Neuronal stem cell (in vitro differentiated cells): ENCODE data around the gene ST6GALNAC5.

Source experiments
- DNase-seq: peaks from one replicate; pipeline ENCODE4 v3.0.0-alpha.2; 2013; ENCODE audit warnings: low spot score
- H2AFZ ChIP-seq: one replicate; pipeline ENCODE4 v1.6.1; 2013; ENCODE audit warnings: mild to moderate bottlenecking, low read length, inconsistent platforms
- H2AK5ac ChIP-seq: 2 replicates; pipeline ENCODE4 v1.6.1; 2013; ENCODE audit warnings: low read depth, mild to moderate bottlenecking, inconsistent platforms, low read length, moderate library complexity, mixed read lengths
- H2BK120ac ChIP-seq: 2 replicates; pipeline ENCODE4 v1.6.1; 2013; ENCODE audit warnings: low read depth, mild to moderate bottlenecking, inconsistent platforms, low read length, moderate library complexity, mixed read lengths
- H2BK12ac ChIP-seq: one replicate; pipeline ENCODE4 v1.6.1; 2013; ENCODE audit warnings: low read length, inconsistent platforms
- H2BK15ac ChIP-seq: 2 replicates; pipeline ENCODE4 v1.6.1; 2013; ENCODE audit warnings: mild to moderate bottlenecking, low read length, inconsistent platforms, mixed read lengths
- H2BK5ac ChIP-seq: one replicate; pipeline ENCODE4 v1.6.1; 2013; ENCODE audit warnings: inconsistent platforms, mild to moderate bottlenecking, low read length, moderate library complexity
- H3K14ac ChIP-seq: one replicate; pipeline ENCODE4 v1.6.1; 2013; ENCODE audit warnings: low read length, inconsistent platforms
- H3K18ac ChIP-seq: 2 replicates; pipeline ENCODE4 v1.6.1; 2013; ENCODE audit warnings: low read length, inconsistent platforms
- H3K23ac ChIP-seq: 2 replicates; pipeline ENCODE4 v1.6.1; 2013; ENCODE audit warnings: low read depth, mild to moderate bottlenecking, mixed read lengths, low read length, inconsistent platforms; ENCODE audit not compliant: poor library complexity
- H3K27ac ChIP-seq: replicated peaks from 3 replicates; pipeline ENCODE4 v1.5.1; 2013; ENCODE audit warnings: low read length, inconsistent platforms
- H3K27me3 ChIP-seq, 3 experiments: 2 replicates each; pipeline ENCODE4 v1.6.1; 2013; ENCODE audit warnings: low read length in 3 of 3, mild to moderate bottlenecking in 2 of 3, inconsistent platforms in 1 of 3, low read depth in 1 of 3, mixed read lengths in 1 of 3, moderate library complexity in 1 of 3; ENCODE audit not compliant: control insufficient read depth in 3 of 3, insufficient read depth in 3 of 3
- H3K36me3 ChIP-seq, 2 donors: replicated peaks in 1 of 2; 2 replicates each; pipeline ENCODE4 v1.6.1; 2013; ENCODE audit warnings: low read length in 2 of 2; ENCODE audit not compliant: control insufficient read depth in 2 of 2, insufficient read depth in 2 of 2
- H3K4ac ChIP-seq: 2 replicates; pipeline ENCODE4 v1.6.1; 2013; ENCODE audit warnings: inconsistent platforms, mild to moderate bottlenecking, low read length, moderate library complexity
- H3K4me1 ChIP-seq, 2 donors: 1 replicate in 1 of 2; 2 replicates in 1 of 2; pipeline ENCODE4 v1.6.1; 2013; ENCODE audit warnings: low read length in 2 of 2, low read depth in 1 of 2; ENCODE audit not compliant: control insufficient read depth in 2 of 2, insufficient read depth in 1 of 2
- H3K4me2 ChIP-seq: one replicate; pipeline ENCODE4 v1.6.1; 2013; ENCODE audit warnings: mild to moderate bottlenecking, low read length, inconsistent platforms; ENCODE audit not compliant: insufficient read depth, poor library complexity, severe bottlenecking
- H3K4me3 ChIP-seq, 2 donors: 2 replicates each; pipeline ENCODE4 v1.5.1; 2013; ENCODE audit warnings: low read length in 2 of 2, mild to moderate bottlenecking in 2 of 2, inconsistent platforms in 1 of 2, moderate library complexity in 1 of 2
- H3K79me1 ChIP-seq: one replicate; pipeline ENCODE4 v1.6.1; 2013; ENCODE audit warnings: low read depth, mild to moderate bottlenecking, inconsistent platforms, low read length, moderate library complexity
- H3K9ac ChIP-seq: one replicate; pipeline ENCODE4 v1.6.1; 2013; ENCODE audit warnings: mild to moderate bottlenecking, low read depth, low read length, inconsistent platforms; ENCODE audit not compliant: poor library complexity
- H3K9me3 ChIP-seq, 2 donors: replicated peaks in 1 of 2; 2 replicates each; pipeline versions ENCODE3 to v1.6.1; 2013; ENCODE audit warnings: low read length in 2 of 2, mild to moderate bottlenecking in 2 of 2, inconsistent platforms in 1 of 2, low read depth in 1 of 2, mixed read lengths in 1 of 2, moderate library complexity in 1 of 2; ENCODE audit not compliant: control insufficient read depth in 2 of 2, insufficient read depth in 1 of 2
- H4K8ac ChIP-seq: one replicate; pipeline ENCODE4 v1.6.1; 2013; ENCODE audit warnings: low read depth, mild to moderate bottlenecking, inconsistent platforms, low read length, moderate library complexity
- H4K91ac ChIP-seq: one replicate; pipeline ENCODE4 v1.6.1; 2013; ENCODE audit warnings: low read length, low read depth, mild to moderate bottlenecking, inconsistent platforms; ENCODE audit not compliant: poor library complexity
- WGBS, 2 donors: extraction: QIAGEN DNeasy Blood & Tissue Kit; methylation state at CpG; one replicate each; pipeline ENCODE4 v1.1.7; 2013; ENCODE audit warnings: missing lambda C conversion rate in 2 of 2, mixed read lengths in 1 of 2; ENCODE audit not compliant: insufficient read length in 2 of 2, insufficient replicate concordance in 1 of 2; ENCODE audit errors: extremely low coverage in 2 of 2; 5-methylcytosine and 5-hydroxymethylcytosine counted together

Gene ST6GALNAC5

GRCh38 chr1:77044133-77044849, 177.0 kb downstream of the ST6GALNAC5 start:
- no peak overlapping the region for H2AK5ac ChIP-seq

GRCh38 chr1:77047575-77047974, 180.3 kb downstream of the ST6GALNAC5 start:
- H4K8ac ChIP-seq: no peak overlapping the region
- no peak overlapping the region for H3K4ac ChIP-seq
- no peaks in the 10 kb centered on the region for H3K9me3 ChIP-seq
- no peak overlapping the region for H2BK5ac ChIP-seq
- no peak overlapping the region for H2BK15ac ChIP-seq
- H3K14ac ChIP-seq: no peak overlapping the region
- H2AFZ ChIP-seq: no peak overlapping the region
- WGBS, 2 donors: no CpG with 5 or more reads among the region's 1 CpG
- DNase-seq: no peak
- no peaks in the 10 kb centered on the region for H3K27me3 ChIP-seq
- no peak overlapping the region for H3K4me3 ChIP-seq
- H3K4me2 ChIP-seq: no peak overlapping the region
- peaks cover 7 to 15% of the 10 kb centered on the region in 2 donors for H3K36me3 ChIP-seq
- no peak overlapping the region for H3K18ac ChIP-seq
- no peak overlapping the region for H2BK120ac ChIP-seq
- H2AK5ac ChIP-seq: no peak overlapping the region
- no peak overlapping the region for H4K91ac ChIP-seq
- H3K27ac ChIP-seq: no peak overlapping the region
- H3K4me1 ChIP-seq: no peaks in the 10 kb centered on the region
- H3K79me1 ChIP-seq: no peaks in the 10 kb centered on the region
- no peak overlapping the region for H3K9ac ChIP-seq
- H2BK12ac ChIP-seq: no peak overlapping the region
- no peak overlapping the region for H3K23ac ChIP-seq

More at GRCh38 chr1:77044133-77044849, 177.0 kb downstream of the ST6GALNAC5 start:
- Histone ChIP-seq H3K9ac (no peak overlapping the region), H3K23ac (no peak overlapping the region), H3K4me3 (peak overlapping the region in 1 of 2 donors; percentile 32), H3K27me3 (no peaks in the 10 kb centered on the region), H3K4me1 (no peaks in the 10 kb centered on the region), H2BK120ac (no peak overlapping the region), H2BK15ac (no peak overlapping the region), H3K27ac (no peak overlapping the region), H3K4ac (no peak overlapping the region), H2AFZ (no peak overlapping the region), H4K91ac (no peak overlapping the region), H3K36me3 (peaks cover 0 to 3% of the 10 kb centered on the region in 2 donors), H4K8ac (no peak overlapping the region), H3K14ac (peak overlapping the region; percentile 22), H2BK5ac (no peak overlapping the region), H2BK12ac (no peak overlapping the region), H3K4me2 (no peak overlapping the region), H3K18ac (no peak overlapping the region), H3K9me3 (no peaks in the 10 kb centered on the region), H3K79me1 (no peaks in the 10 kb centered on the region)
- no CpG with 5 or more reads among the region's 20 CpGs for WGBS, 2 donors
- DNase-seq: no peak

- no peak for DNase-seq
- Histone ChIP-seq H4K8ac (no peak overlapping the region), H3K27me3 (no peaks in the 10 kb centered on the region), H3K36me3 (peaks cover 7 to 15% of the 10 kb centered on the region in 2 donors), H3K4me3 (no peak overlapping the region), H2AFZ (no peak overlapping the region), H3K27ac (no peak overlapping the region), H3K23ac (no peak overlapping the region), H3K4ac (no peak overlapping the region), H2BK15ac (no peak overlapping the region), H2BK5ac (no peak overlapping the region), H2BK12ac (no peak overlapping the region), H3K4me2 (no peak overlapping the region), H3K18ac (no peak overlapping the region), H2BK120ac (no peak overlapping the region), H3K79me1 (no peaks in the 10 kb centered on the region), H3K9me3 (no peaks in the 10 kb centered on the region), H4K91ac (no peak overlapping the region), H3K14ac (no peak overlapping the region), H3K4me1 (no peaks in the 10 kb centered on the region), H2AK5ac (no peak overlapping the region), H3K9ac (no peak overlapping the region)
- WGBS, 2 donors: no CpG with 5 or more reads among the region's 3 CpGs
Observed at GRCh38 chr1:77047978-77048614, 180.8 kb downstream of the ST6GALNAC5 start.

- Histone ChIP-seq H2AFZ (no peak overlapping the region), H3K18ac (no peak overlapping the region), H3K9ac (no peak overlapping the region), H3K9me3 (no peaks in the 10 kb centered on the region), H3K27ac (no peak overlapping the region), H3K4me1 (no peaks in the 10 kb centered on the region), H2AK5ac (no peak overlapping the region), H3K79me1 (no peaks in the 10 kb centered on the region), H3K36me3 (peaks cover 7 to 17% of the 10 kb centered on the region in 2 donors), H3K23ac (no peak overlapping the region), H4K91ac (no peak overlapping the region), H2BK120ac (no peak overlapping the region), H3K14ac (no peak overlapping the region), H2BK15ac (no peak overlapping the region), H3K4me3 (no peak overlapping the region), H4K8ac (no peak overlapping the region), H3K4me2 (no peak overlapping the region), H2BK12ac (no peak overlapping the region), H3K4ac (no peak overlapping the region), H2BK5ac (no peak overlapping the region), H3K27me3 (no peaks in the 10 kb centered on the region)
- WGBS, 2 donors: no CpG with 5 or more reads among the region's 1 CpG
- no peak for DNase-seq
Observed at GRCh38 chr1:77048615-77049005, 181.3 kb downstream of the ST6GALNAC5 start.
